Measurements from ENCODE around the gene CTNNA2.

DNA sequence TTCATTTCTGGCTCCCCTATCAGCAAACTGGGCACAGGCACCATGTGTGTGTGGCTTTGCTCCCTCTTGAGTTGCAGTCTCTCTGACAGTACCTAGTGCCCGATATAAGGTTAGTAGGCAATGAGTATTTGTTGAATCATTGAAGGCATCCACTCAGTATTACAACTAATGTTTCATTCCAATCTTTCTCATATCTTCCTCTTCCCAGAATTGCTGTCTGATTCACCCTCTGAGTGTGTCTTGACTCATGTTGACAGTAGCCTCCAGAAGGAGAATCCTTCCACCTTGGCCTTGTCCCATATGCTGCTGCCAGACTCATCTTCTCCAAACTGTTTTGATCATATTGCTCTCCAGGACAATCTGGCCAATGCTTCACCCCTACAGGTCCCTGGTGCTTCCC lies 589.2 kb downstream of the CTNNA2 start:
- TF ChIP-seq, protein P1, sequence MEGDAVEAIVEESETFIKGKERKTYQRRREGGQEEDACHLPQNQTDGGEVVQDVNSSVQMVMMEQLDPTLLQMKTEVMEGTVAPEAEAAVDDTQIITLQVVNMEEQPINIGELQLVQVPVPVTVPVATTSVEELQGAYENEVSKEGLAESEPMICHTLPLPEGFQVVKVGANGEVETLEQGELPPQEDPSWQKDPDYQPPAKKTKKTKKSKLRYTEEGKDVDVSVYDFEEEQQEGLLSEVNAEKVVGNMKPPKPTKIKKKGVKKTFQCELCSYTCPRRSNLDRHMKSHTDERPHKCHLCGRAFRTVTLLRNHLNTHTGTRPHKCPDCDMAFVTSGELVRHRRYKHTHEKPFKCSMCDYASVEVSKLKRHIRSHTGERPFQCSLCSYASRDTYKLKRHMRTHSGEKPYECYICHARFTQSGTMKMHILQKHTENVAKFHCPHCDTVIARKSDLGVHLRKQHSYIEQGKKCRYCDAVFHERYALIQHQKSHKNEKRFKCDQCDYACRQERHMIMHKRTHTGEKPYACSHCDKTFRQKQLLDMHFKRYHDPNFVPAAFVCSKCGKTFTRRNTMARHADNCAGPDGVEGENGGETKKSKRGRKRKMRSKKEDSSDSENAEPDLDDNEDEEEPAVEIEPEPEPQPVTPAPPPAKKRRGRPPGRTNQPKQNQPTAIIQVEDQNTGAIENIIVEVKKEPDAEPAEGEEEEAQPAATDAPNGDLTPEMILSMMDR (IDR thresholded peaks at IDR 0.05): no peak
- TF ChIP-seq POLR2A (IDR thresholded peaks at IDR 0.05) (no peak), POLR2AphosphoS5 (IDR thresholded peaks at IDR 0.05) (no peak)
